ENCODE results near the gene GNA15.
"Not testable (repeated sequence)": the region's sequence is repeated elsewhere in the genome, so short reads cannot be mapped to it uniquely, and the experiment has no call there.

Gene GNA15

DNA sequence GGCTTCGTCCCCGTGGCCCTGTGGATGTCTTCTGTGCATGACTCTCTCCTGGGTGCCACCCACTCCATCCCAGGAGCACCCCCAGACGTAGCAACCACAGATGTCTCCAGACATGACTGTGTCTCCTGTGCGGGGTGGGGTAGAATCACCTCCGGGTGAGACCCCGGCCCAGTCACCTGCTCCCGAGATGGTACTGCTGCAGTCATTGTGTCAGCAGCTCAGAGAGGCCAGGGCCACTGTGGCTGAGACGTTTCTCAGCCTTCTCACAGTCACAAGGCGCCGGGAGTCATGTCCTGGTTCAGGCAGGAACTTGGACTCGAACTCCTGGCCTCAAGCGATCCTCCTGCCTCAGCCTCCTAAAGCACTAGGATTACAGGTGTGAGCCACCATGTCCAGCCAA is 66.5 kb downstream of the GNA15 start:
- H3K4me3 ChIP-seq (replicated peaks; ENCODE audit: insufficient read depth, low read length) = no peak overlapping the region
- no peaks in the 10 kb centered on the region for H3K27me3 ChIP-seq (ENCODE audit: insufficient read depth, poor library complexity, severe bottlenecking)
- H3K27ac ChIP-seq (replicated peaks) = no peak overlapping the region
- no peak for DNase-seq (ENCODE audit: low read depth in 1 of 2, low spot score in 1 of 2)
- TF ChIP-seq POLR2AphosphoS5 (IDR thresholded peaks at IDR 0.05; ENCODE audit: low read depth) (no peak), CTCF (IDR thresholded peaks at IDR 0.05; ENCODE audit: insufficient read depth, low read length) (no peak), GABPA (IDR thresholded peaks at IDR 0.05; ENCODE audit: low read depth) (no peak), REST (IDR thresholded peaks at IDR 0.05; ENCODE audit: insufficient replicate concordance, low read depth) (no peak), SPI1 (IDR thresholded peaks at IDR 0.05; ENCODE audit: borderline replicate concordance, low read depth) (no peak)

DNA sequence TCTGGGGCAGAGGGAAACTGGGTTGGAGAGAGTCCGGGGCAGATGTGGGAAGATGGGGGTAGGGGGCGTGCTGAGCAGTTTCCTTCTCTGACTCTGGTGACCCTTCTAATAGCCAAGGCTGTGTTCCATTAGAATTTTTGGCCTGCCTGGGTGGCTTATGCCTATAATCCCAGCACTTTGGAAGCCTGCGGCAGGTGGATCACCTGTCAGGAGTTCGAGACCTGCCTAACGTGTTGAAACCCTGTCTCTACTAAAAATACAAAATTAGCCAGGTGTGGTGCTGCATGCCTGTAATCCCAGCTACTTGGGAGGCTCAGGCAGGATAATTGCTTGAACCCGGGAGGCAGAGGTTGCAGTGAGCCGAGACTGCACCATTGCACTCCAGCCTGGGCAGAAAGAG is 67.1 kb downstream of the GNA15 start:
- not testable (repeated sequence) for DNase-seq (ENCODE audit: low read depth in 1 of 2, low spot score in 1 of 2); H3K27ac ChIP-seq (replicated peaks); H3K27me3 ChIP-seq (ENCODE audit: insufficient read depth, poor library complexity, severe bottlenecking); H3K4me3 ChIP-seq (replicated peaks; ENCODE audit: insufficient read depth, low read length)

- TF ChIP-seq CTCF (IDR thresholded peaks at IDR 0.05; ENCODE audit: insufficient read depth, low read length) (no peak), GABPA (IDR thresholded peaks at IDR 0.05; ENCODE audit: low read depth) (no peak), POLR2AphosphoS5 (IDR thresholded peaks at IDR 0.05; ENCODE audit: low read depth) (no peak), REST (IDR thresholded peaks at IDR 0.05; ENCODE audit: insufficient replicate concordance, low read depth) (no peak), SPI1 (IDR thresholded peaks at IDR 0.05; ENCODE audit: borderline replicate concordance, low read depth) (no peak)
- H3K27me3 ChIP-seq (ENCODE audit: insufficient read depth, poor library complexity, severe bottlenecking) = no peaks in the 10 kb centered on the region
Observed at GRCh38 chr19:3203805-3204645, 68.2 kb downstream of the GNA15 start.

DNA sequence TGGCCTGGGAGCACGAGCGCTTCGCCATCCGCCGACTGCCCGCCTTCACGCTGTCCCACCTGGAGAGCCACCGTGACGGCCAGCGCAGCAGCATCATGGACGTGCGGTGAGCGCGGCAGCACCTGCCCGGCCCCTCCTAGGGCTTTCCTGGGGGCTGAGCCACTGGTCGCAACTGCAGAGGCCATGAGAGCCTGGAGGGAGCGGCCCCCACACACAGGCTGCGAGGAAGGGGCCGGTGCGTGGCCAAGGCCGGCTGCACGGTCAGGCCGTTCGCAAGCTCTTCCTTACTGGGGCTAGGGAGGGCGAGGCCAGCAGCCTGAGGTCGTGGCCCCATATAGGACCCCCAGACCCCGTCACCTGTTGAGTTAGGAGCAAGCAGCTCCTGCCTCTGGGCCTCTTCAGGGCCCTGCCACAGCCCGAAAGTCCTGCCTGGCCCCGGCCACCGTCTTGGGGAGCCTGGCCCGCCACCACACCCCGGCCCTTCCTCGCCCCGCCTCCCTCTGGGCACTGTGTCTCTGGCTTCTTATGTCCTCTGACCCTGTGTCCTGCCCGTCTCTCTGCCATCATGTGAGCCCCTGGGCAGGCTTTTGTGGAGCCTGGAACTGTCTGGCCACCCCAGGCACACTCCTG is 68.9 kb downstream of the GNA15 start:
- DNase-seq (ENCODE audit: low read depth in 1 of 2, low spot score in 1 of 2) = no peak
- no peaks in the 10 kb centered on the region for H3K27me3 ChIP-seq (ENCODE audit: insufficient read depth, poor library complexity, severe bottlenecking)
- TF ChIP-seq REST (IDR thresholded peaks at IDR 0.05; ENCODE audit: insufficient replicate concordance, low read depth) (no peak), POLR2AphosphoS5 (IDR thresholded peaks at IDR 0.05; ENCODE audit: low read depth) (no peak), GABPA (IDR thresholded peaks at IDR 0.05; ENCODE audit: low read depth) (no peak), SPI1 (IDR thresholded peaks at IDR 0.05; ENCODE audit: borderline replicate concordance, low read depth) (no peak)
- no peak overlapping the region for H3K27ac ChIP-seq (replicated peaks)
- no peak overlapping the region for H3K4me3 ChIP-seq (replicated peaks; ENCODE audit: insufficient read depth, low read length)

More at GRCh38 chr19:3203805-3204645, 68.2 kb downstream of the GNA15 start:
- no peak overlapping the region for H3K27ac ChIP-seq (replicated peaks)
- no peak for DNase-seq (ENCODE audit: low read depth in 1 of 2, low spot score in 1 of 2)
- H3K4me3 ChIP-seq (replicated peaks; ENCODE audit: insufficient read depth, low read length) = no peak overlapping the region

Measured in HL-60 (cell line).